Mesendoderm (in vitro differentiated cells): ENCODE measurements around the gene THSD7B.

Experiments
- DNase-seq: peaks from one replicate; pipeline ENCODE4 v3.0.0; 2013
- H2AK5ac ChIP-seq: 2 replicates; pipeline ENCODE4 v1.6.1; 2013; ENCODE audit warnings: low read length, inconsistent platforms
- H2BK120ac ChIP-seq: 2 replicates; pipeline ENCODE4 v1.6.1; 2013; ENCODE audit warnings: low read depth, mild to moderate bottlenecking, low read length, moderate library complexity, mixed read lengths
- H2BK15ac ChIP-seq: replicated peaks from 2 replicates; pipeline ENCODE4 v1.6.1; 2013; ENCODE audit warnings: low read depth, mild to moderate bottlenecking, moderate library complexity
- H2BK5ac ChIP-seq: 2 replicates; pipeline ENCODE4 v1.6.1; 2013; ENCODE audit warnings: low read length, inconsistent platforms
- H3K18ac ChIP-seq: 2 replicates; pipeline ENCODE4 v1.6.1; 2013; ENCODE audit warnings: mild to moderate bottlenecking, low read length, mixed read lengths
- H3K23ac ChIP-seq: one replicate; pipeline ENCODE4 v1.6.1; 2013; ENCODE audit warnings: low read length
- H3K27ac ChIP-seq: 2 replicates; pipeline ENCODE4 v1.5.1; 2013; ENCODE audit warnings: low read depth, mild to moderate bottlenecking, inconsistent platforms, low read length, moderate library complexity
- H3K27me3 ChIP-seq: 2 replicates; pipeline ENCODE4 v1.6.1; 2013; ENCODE audit warnings: low read length, control low read depth, mild to moderate bottlenecking, inconsistent platforms; ENCODE audit not compliant: insufficient read depth, poor library complexity
- H3K36me3 ChIP-seq: 2 replicates; pipeline ENCODE4 v1.6.1; 2013; ENCODE audit warnings: low read length, inconsistent platforms; ENCODE audit not compliant: control insufficient read depth, insufficient read depth
- H3K4ac ChIP-seq: one replicate; pipeline ENCODE4 v1.6.1; 2013; ENCODE audit warnings: low read depth, mild to moderate bottlenecking, low read length, moderate library complexity
- H3K4me1 ChIP-seq: 2 replicates; pipeline ENCODE4 v1.6.1; 2013; ENCODE audit warnings: low read depth, low read length, inconsistent platforms; ENCODE audit not compliant: control insufficient read depth
- H3K4me2 ChIP-seq: 2 replicates; pipeline ENCODE4 v1.6.1; 2013; ENCODE audit warnings: low read length
- H3K4me3 ChIP-seq: 2 replicates; pipeline ENCODE4 v1.5.1; 2013; ENCODE audit warnings: mild to moderate bottlenecking, low read length
- H3K56ac ChIP-seq: one replicate; pipeline ENCODE4 v1.6.1; 2013; ENCODE audit warnings: low read length
- H3K79me1 ChIP-seq: 2 replicates; pipeline ENCODE4 v1.6.1; 2013; ENCODE audit warnings: low read length, inconsistent platforms
- H3K79me2 ChIP-seq: 2 replicates; pipeline ENCODE4 v1.6.1; 2013; ENCODE audit warnings: mild to moderate bottlenecking, low read length; ENCODE audit not compliant: control insufficient read depth, insufficient read depth
- H3K9ac ChIP-seq: 2 replicates; pipeline ENCODE4 v1.6.1; 2013; ENCODE audit warnings: low read length, inconsistent platforms
- H4K5ac ChIP-seq: one replicate; pipeline ENCODE4 v1.6.1; 2013; ENCODE audit warnings: low read length
- H4K8ac ChIP-seq: one replicate; pipeline ENCODE4 v1.6.1; 2013; ENCODE audit warnings: low read depth, mild to moderate bottlenecking, control low read depth, low read length, moderate library complexity
- WGBS: extraction: QIAGEN DNeasy Blood & Tissue Kit; methylation state at CpG from one replicate; pipeline ENCODE4 v1.1.7; 2013; ENCODE audit warnings: low lambda C conversion rate, missing lambda C conversion rate; ENCODE audit not compliant: insufficient coverage; ENCODE audit errors: extremely low coverage; 5-methylcytosine and 5-hydroxymethylcytosine counted together

The THSD7B gene

DNA sequence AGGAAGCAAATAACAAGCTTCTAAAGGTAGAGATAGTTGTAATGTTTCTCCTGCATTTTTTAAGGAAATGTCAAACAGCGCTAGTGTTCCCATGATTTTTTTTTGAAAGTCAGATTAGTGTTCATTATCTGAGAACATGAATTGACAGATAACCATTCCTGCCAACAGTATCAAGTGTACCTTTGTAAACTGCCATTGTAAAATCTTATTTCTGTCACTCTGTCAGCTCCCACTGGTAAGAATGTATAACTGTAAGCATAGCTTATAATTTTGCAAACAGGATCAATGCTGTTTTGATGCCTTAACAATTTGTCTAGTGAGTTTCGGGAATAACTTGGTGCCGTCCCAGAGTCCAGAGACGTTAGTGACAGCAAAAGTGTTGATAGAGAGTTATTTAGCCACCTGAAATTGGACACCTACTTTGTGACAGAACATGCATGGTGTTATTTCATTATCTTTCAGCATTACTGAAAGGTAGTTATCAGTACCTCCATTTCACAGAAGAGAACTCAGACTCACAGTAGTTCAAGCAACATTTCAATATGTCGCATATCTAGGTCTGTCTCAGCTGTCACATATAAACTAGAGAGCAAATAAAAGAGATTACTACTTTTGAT, 221.4 kb downstream of the THSD7B start:
- H3K56ac ChIP-seq, result no peak overlapping the region
- no CpG with 5 or more reads among the region's 5 CpGs for WGBS
- no peak overlapping the region for H2AK5ac ChIP-seq
- no peaks in the 10 kb centered on the region for H3K27me3 ChIP-seq
- H3K79me2 ChIP-seq, result no peaks in the 10 kb centered on the region
- H3K23ac ChIP-seq, result no peak overlapping the region
- DNase-seq, result no peak
- H3K36me3 ChIP-seq, result no peaks in the 10 kb centered on the region
- H3K4me3 ChIP-seq, result no peak overlapping the region
- H3K9ac ChIP-seq, result no peak overlapping the region
- H4K5ac ChIP-seq, result no peak overlapping the region
- no peak overlapping the region for H3K27ac ChIP-seq
- H3K4ac ChIP-seq, result no peak overlapping the region
- H3K4me1 ChIP-seq, result peaks cover 2% of the 10 kb centered on the region
- H2BK120ac ChIP-seq, result no peak overlapping the region
- H3K18ac ChIP-seq, result no peak overlapping the region
- no peak overlapping the region for H2BK5ac ChIP-seq
- no peak overlapping the region for H4K8ac ChIP-seq
- H3K4me2 ChIP-seq, result no peak overlapping the region
- no peaks in the 10 kb centered on the region for H3K79me1 ChIP-seq
- no peak overlapping the region for H2BK15ac ChIP-seq

DNA sequence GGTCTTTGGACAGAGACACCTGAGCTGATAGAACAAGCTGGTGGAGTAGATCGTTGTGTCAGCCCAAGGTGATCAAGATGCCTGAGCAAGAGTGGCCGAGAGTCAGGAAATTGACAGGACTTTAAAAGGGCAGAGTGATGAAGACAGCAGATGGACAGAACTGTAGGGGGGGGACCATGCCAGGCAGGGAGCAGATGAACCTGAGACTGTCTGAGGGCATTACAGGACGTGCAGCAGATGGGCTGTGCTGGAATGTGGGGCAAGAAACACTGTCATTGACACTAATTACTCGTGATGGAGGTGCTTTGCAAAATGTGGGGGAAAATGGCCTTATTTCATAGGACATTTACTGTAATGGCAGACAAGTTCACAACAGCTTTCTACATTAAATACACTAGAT, 225.0 kb downstream of the THSD7B start:
- WGBS, result no CpG with 5 or more reads among the region's 4 CpGs
- H3K23ac ChIP-seq, result no peak overlapping the region
- no peak overlapping the region for H4K5ac ChIP-seq
- no peak overlapping the region for H3K4me3 ChIP-seq
- no peak overlapping the region for H2BK15ac ChIP-seq
- H3K36me3 ChIP-seq, result no peaks in the 10 kb centered on the region
- no peak overlapping the region for H3K27ac ChIP-seq
- H3K4me1 ChIP-seq, result no peaks in the 10 kb centered on the region
- no peaks in the 10 kb centered on the region for H3K27me3 ChIP-seq
- no peaks in the 10 kb centered on the region for H3K79me2 ChIP-seq
- no peak overlapping the region for H3K4me2 ChIP-seq
- H2AK5ac ChIP-seq, result no peak overlapping the region
- no peak overlapping the region for H2BK5ac ChIP-seq
- H3K4ac ChIP-seq, result no peak overlapping the region
- H3K9ac ChIP-seq, result no peak overlapping the region
- DNase-seq, result no peak
- no peak overlapping the region for H4K8ac ChIP-seq
- H3K18ac ChIP-seq, result no peak overlapping the region
- no peak overlapping the region for H2BK120ac ChIP-seq
- no peak overlapping the region for H3K56ac ChIP-seq
- no peaks in the 10 kb centered on the region for H3K79me1 ChIP-seq

DNA sequence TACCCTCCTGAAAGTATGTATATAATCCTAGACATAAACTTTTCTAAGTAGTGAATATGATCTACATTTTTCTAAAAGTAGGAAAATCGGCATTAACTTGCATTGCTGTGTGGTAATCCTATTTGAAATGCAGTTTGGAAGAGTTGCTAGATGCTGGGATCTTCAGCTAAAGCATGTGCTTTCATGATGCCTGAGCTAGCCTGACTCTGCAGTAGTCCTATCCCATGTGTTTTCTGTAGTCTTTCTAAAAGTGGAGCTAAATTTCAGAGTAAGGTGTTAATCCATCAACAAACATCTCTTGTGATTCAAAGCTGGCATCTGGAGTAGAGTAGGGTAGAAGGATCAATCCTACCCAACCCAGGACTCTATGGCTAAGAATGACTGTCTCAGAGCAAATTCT, 229.4 kb downstream of the THSD7B start:
- Histone ChIP-seq H3K23ac (no peak overlapping the region), H3K4me1 (no peaks in the 10 kb centered on the region), H3K56ac (no peak overlapping the region), H3K79me2 (no peaks in the 10 kb centered on the region), H3K27me3 (no peaks in the 10 kb centered on the region), H4K5ac (no peak overlapping the region), H3K4ac (no peak overlapping the region), H2BK5ac (no peak overlapping the region), H2BK15ac (no peak overlapping the region), H2BK120ac (no peak overlapping the region), H3K79me1 (no peaks in the 10 kb centered on the region), H2AK5ac (no peak overlapping the region), H3K4me3 (no peak overlapping the region), H3K18ac (no peak overlapping the region), H3K36me3 (no peaks in the 10 kb centered on the region), H4K8ac (no peak overlapping the region), H3K27ac (no peak overlapping the region), H3K4me2 (no peak overlapping the region), H3K9ac (no peak overlapping the region)
- DNase-seq, result no peak
- WGBS, result no CpG with 5 or more reads among the region's 1 CpG

DNA sequence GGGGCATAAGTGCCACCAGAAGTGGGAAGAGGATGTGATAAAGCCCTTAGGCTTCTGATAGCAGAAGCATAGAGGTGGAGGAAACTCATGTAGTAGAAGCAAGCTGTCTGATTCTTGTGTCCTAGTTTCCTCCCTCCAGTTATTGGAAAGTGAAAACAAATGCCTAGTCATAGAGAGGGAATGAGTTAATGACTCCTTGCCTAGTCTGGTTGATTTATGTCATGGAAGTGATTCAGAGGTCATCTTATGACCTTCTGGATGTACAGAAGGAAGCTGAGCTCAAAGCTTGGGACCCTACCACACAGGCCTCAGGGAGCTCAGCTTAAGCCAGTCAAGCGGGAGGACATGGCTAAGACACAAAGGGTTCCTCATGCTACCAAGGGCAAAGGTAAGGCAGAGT, 232.2 kb downstream of the THSD7B start:
- Histone ChIP-seq H3K4me2 (no peak overlapping the region), H4K5ac (no peak overlapping the region), H3K4me3 (no peak overlapping the region), H3K23ac (no peak overlapping the region), H3K27ac (no peak overlapping the region), H2BK15ac (no peak overlapping the region), H3K27me3 (no peaks in the 10 kb centered on the region), H3K18ac (no peak overlapping the region), H3K36me3 (no peaks in the 10 kb centered on the region), H3K56ac (no peak overlapping the region), H3K4me1 (no peaks in the 10 kb centered on the region), H2BK120ac (no peak overlapping the region), H3K4ac (no peak overlapping the region), H2BK5ac (no peak overlapping the region), H3K9ac (no peak overlapping the region), H2AK5ac (no peak overlapping the region), H3K79me2 (no peaks in the 10 kb centered on the region), H3K79me1 (no peaks in the 10 kb centered on the region), H4K8ac (no peak overlapping the region)
- no CpG with 5 or more reads among the region's 1 CpG for WGBS
- no peak for DNase-seq

DNA sequence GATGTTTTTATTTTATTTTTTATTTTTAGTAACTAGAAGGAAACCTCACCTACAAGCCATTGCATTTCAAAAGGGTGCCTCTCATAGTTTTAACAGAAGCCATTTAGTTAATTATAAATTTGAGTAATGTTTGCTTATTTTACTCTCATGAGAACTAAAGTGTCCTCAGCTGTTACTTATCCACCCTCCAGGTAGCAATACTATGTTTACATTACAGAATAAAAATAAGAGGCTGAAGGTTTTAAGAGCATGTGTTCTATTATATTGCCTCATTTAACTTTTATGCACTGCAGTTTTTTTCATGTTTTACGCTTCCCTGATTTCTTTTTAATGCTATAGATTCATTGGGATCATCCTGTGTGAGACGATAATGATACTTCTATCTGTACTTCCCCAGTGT, 235.5 kb downstream of the THSD7B start:
- Histone ChIP-seq H3K18ac (no peak overlapping the region), H2BK5ac (no peak overlapping the region), H3K27ac (no peak overlapping the region), H2AK5ac (no peak overlapping the region), H3K27me3 (no peaks in the 10 kb centered on the region), H3K4ac (no peak overlapping the region), H4K8ac (no peak overlapping the region), H3K23ac (no peak overlapping the region), H3K79me2 (no peaks in the 10 kb centered on the region), H3K36me3 (no peaks in the 10 kb centered on the region), H3K4me1 (peaks cover 2% of the 10 kb centered on the region), H3K4me2 (no peak overlapping the region), H3K4me3 (no peak overlapping the region), H2BK15ac (no peak overlapping the region), H3K9ac (no peak overlapping the region), H4K5ac (no peak overlapping the region), H2BK120ac (no peak overlapping the region), H3K56ac (no peak overlapping the region), H3K79me1 (no peaks in the 10 kb centered on the region)
- DNase-seq, result no peak
- no CpG with 5 or more reads among the region's 2 CpGs for WGBS

DNA sequence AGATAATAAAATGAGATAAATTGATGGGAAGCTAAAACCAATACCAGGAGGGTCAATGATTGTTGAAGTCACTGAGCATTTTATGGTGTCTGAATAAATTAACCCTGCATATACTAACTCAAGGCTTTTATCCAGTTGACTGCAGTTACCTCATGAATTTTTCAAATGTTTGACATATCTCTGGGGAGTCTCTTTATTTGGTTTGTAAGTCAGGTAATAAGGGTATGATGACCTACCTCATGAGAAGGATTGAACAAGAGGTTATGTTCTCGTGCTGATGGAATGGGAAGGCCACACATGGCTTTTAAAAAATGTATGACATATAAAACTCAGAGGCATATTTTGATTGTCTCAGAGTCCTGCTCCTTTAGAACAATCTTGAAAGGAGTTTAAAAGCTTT, 237.6 kb downstream of the THSD7B start:
- no peaks in the 10 kb centered on the region for H3K79me2 ChIP-seq
- no peak overlapping the region for H2BK15ac ChIP-seq
- H3K4me3 ChIP-seq, result no peak overlapping the region
- no peaks in the 10 kb centered on the region for H3K79me1 ChIP-seq
- H3K23ac ChIP-seq, result no peak overlapping the region
- H4K5ac ChIP-seq, result no peak overlapping the region
- peaks cover 2% of the 10 kb centered on the region for H3K4me1 ChIP-seq
- H2BK120ac ChIP-seq, result no peak overlapping the region
- H2AK5ac ChIP-seq, result no peak overlapping the region
- H3K56ac ChIP-seq, result no peak overlapping the region
- H3K4me2 ChIP-seq, result no peak overlapping the region
- no peaks in the 10 kb centered on the region for H3K36me3 ChIP-seq
- peak; percentile 31 for DNase-seq
- H3K4ac ChIP-seq, result no peak overlapping the region
- no peak overlapping the region for H3K9ac ChIP-seq
- H2BK5ac ChIP-seq, result no peak overlapping the region
- H3K27ac ChIP-seq, result no peak overlapping the region
- H4K8ac ChIP-seq, result no peak overlapping the region
- no CpG with 5 or more reads among the region's 1 CpG for WGBS
- H3K27me3 ChIP-seq, result no peaks in the 10 kb centered on the region
- H3K18ac ChIP-seq, result no peak overlapping the region
